Fibroblast of lung (primary cell): Measurements from ENCODE around the gene OSBP2. TPM values are rescaled to one million over a fixed set of nuclear protein-coding genes. Genes with fewer than 3 reads are reported as not detected.

Experiments
- DNase-seq, 2 donors: peaks; one replicate each; pipeline versions ENCODE4 v3.0.0 to v3.0.0-alpha.2; 2010; ENCODE audit warnings: low read depth in 2 of 2
- H2AFZ ChIP-seq: 2 replicates; pipeline ENCODE4 v1.5.1; 2012; ENCODE audit warnings: low read length, control low read depth, inconsistent platforms
- H3K27ac ChIP-seq: 2 replicates; pipeline ENCODE4 v1.5.1; 2011; ENCODE audit warnings: low read length, control low read depth; ENCODE audit not compliant: insufficient read depth
- H3K27me3 ChIP-seq: 2 replicates; pipeline ENCODE4 v1.5.1; 2011; ENCODE audit warnings: mild to moderate bottlenecking, low read length; ENCODE audit not compliant: control insufficient read depth, insufficient read depth
- H3K36me3 ChIP-seq: 2 replicates; pipeline ENCODE4 v1.5.1; 2011; ENCODE audit warnings: low read length; ENCODE audit not compliant: control insufficient read depth, insufficient read depth
- H3K4me1 ChIP-seq: 2 replicates; pipeline ENCODE4 v1.5.1; 2011; ENCODE audit warnings: low read length; ENCODE audit not compliant: control insufficient read depth, insufficient read depth; ENCODE audit errors: extremely low read depth
- H3K4me2 ChIP-seq: 2 replicates; pipeline ENCODE4 v1.5.1; 2011; ENCODE audit warnings: low read length, control low read depth; ENCODE audit not compliant: insufficient read depth; ENCODE audit errors: extremely low read depth
- H3K4me3 ChIP-seq, 4 experiments: fragments of 200-600 bp in 1 of 4; sonication (generic) in 1 of 4; replicated peaks in 1 of 4; 2 replicates each; pipeline ENCODE4 v1.5.1; 2011 to 2016; ENCODE audit warnings: low read length in 4 of 4, low read depth in 3 of 4, mild to moderate bottlenecking in 3 of 4, control low read depth in 2 of 4, inconsistent platforms in 1 of 4, mixed read lengths in 1 of 4; ENCODE audit not compliant: insufficient read depth in 1 of 4; ENCODE audit errors: control extremely low read depth in 1 of 4
- H3K79me2 ChIP-seq: 2 replicates; pipeline ENCODE4 v1.5.1; 2012; ENCODE audit warnings: mild to moderate bottlenecking, low read length, inconsistent platforms; ENCODE audit not compliant: control insufficient read depth, insufficient read depth
- H3K9ac ChIP-seq: 2 replicates; pipeline ENCODE4 v1.5.1; 2011; ENCODE audit warnings: mild to moderate bottlenecking, low read length, control low read depth; ENCODE audit not compliant: insufficient read depth
- H3K9me3 ChIP-seq: 2 replicates; pipeline ENCODE4 v1.5.1; 2012; ENCODE audit warnings: low read depth, low read length; ENCODE audit not compliant: control insufficient read depth, insufficient read depth
- H4K20me1 ChIP-seq: 2 replicates; pipeline ENCODE4 v1.5.1; 2011; ENCODE audit warnings: low read length; ENCODE audit not compliant: control insufficient read depth, insufficient read depth; ENCODE audit errors: extremely low read depth
- EZH2 ChIP-seq: IDR thresholded peaks from 2 replicates; pipeline ENCODE4 v1.5.1; 2012; ENCODE audit warnings: low read length, control low read depth, mild to moderate bottlenecking; ENCODE audit errors: missing control alignments
- polyA plus RNA-seq, 2 donors: library from polyadenylated mRNA; depleted of rRNA in 1 of 2; stranded (reverse) in 1 of 2; unstranded in 1 of 2; fragments of >200 nt; gene quantifications; 2 replicates each; pipeline ENCODE4 v1.2.1, GENCODE V29; 2011 to 2012; ENCODE audit warnings: missing spikeins in 1 of 2
- total RNA-seq: library from RNA; depleted of rRNA; stranded (reverse); fragments of >200 nt; gene quantifications from 2 replicates; pipeline ENCODE4 v1.2.1, GENCODE V29; 2014
- TF ChIP-seq, protein P1 (sequence below), 2 donors: IDR thresholded peaks in 1 of 2; conservative IDR thresholded peaks in 1 of 2; 1 replicate in 1 of 2; 2 replicates in 1 of 2; pipeline ENCODE4 v1.5.1; 2011 to 2012; ENCODE audit warnings: low read length in 2 of 2, control low read depth in 1 of 2, inconsistent platforms in 1 of 2, low read depth in 1 of 2, mild to moderate bottlenecking in 1 of 2

Gene OSBP2
- total and polyA plus RNA-seq, 2 donors (not counting 1 experiment from before 2014, with no cell fraction given) = 0.40 to 3.8 TPM

DNA sequence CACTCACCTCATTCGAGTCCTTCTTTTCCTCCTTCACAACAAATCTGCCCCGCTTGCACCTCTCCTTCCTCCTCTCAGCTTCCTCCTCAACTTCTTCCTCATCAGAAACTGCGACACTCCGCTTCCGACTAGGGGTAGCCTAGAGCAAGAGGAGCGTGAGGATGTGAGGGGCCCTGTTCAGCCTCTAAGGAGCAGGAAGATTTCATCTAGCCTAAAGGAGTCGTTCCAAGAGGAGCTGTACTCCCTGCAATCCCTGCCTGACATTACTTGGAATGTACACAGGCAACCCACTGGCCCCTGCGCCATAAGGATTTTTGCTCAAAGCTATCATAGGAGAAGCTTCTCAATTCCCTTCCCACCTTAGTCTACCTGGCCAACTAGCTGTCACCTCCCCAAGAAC lies 239.4 kb downstream of the OSBP2 start:
- no peak for TF ChIP-seq EZH2
- TF ChIP-seq, protein P1, sequence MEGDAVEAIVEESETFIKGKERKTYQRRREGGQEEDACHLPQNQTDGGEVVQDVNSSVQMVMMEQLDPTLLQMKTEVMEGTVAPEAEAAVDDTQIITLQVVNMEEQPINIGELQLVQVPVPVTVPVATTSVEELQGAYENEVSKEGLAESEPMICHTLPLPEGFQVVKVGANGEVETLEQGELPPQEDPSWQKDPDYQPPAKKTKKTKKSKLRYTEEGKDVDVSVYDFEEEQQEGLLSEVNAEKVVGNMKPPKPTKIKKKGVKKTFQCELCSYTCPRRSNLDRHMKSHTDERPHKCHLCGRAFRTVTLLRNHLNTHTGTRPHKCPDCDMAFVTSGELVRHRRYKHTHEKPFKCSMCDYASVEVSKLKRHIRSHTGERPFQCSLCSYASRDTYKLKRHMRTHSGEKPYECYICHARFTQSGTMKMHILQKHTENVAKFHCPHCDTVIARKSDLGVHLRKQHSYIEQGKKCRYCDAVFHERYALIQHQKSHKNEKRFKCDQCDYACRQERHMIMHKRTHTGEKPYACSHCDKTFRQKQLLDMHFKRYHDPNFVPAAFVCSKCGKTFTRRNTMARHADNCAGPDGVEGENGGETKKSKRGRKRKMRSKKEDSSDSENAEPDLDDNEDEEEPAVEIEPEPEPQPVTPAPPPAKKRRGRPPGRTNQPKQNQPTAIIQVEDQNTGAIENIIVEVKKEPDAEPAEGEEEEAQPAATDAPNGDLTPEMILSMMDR (conservative IDR thresholded peaks at IDR 0.05 in 1 of 2, IDR thresholded peaks at IDR 0.05 in 1 of 2; ENCODE audit: low read depth in 1 of 2, low read length in 2 of 2) = no peak
- no peak for DNase-seq
- no peak overlapping the region for H2AFZ ChIP-seq
- H3K4me2 ChIP-seq = no peak overlapping the region
- no peak overlapping the region for H3K27ac ChIP-seq
- no peaks in the 10 kb centered on the region for H4K20me1 ChIP-seq
- H3K9ac ChIP-seq = no peak overlapping the region
- H3K4me3 ChIP-seq = no peak overlapping the region
- H3K79me2 ChIP-seq = no peaks in the 10 kb centered on the region
- H3K36me3 ChIP-seq = peaks cover 37% of the 10 kb centered on the region
- no peaks in the 10 kb centered on the region for H3K27me3 ChIP-seq
- H3K4me1 ChIP-seq = no peaks in the 10 kb centered on the region
- H3K9me3 ChIP-seq = no peaks in the 10 kb centered on the region

DNA sequence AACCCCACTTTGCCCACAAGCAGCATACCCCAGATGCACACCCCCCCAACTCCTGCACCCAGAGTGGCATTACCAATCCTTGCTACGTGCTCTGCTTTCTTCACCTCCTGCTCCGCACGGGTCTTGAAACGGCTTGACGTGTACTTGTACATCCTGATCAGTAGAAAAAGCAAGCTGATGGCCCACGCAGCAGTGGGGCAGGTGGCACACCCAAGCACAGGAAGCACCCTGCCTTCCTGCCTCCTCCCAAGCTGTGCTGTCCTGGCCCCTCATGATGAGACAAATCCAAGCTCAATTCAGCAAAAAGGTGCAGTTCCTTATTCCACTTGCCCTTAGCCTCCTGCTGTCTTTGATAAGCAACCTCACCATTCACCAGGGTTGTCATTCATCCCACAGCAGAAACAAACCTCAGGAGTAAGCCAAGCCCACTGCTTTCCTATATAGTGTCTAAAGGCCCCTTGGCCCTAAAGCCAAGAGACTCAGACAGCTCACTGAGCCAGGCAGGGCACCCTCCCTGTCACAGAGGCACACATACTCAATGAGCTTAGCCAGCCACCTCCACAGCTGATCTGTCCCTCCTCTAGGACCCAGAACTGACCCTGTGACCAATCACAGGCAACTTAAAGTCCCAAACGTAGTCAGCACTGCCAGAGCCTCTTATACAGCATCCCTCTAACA lies 246.2 kb downstream of the OSBP2 start:
- no peak overlapping the region for H3K4me3 ChIP-seq
- no peaks in the 10 kb centered on the region for H3K79me2 ChIP-seq
- H2AFZ ChIP-seq = no peak overlapping the region
- H3K36me3 ChIP-seq = peaks cover 34% of the 10 kb centered on the region
- H3K27ac ChIP-seq = no peak overlapping the region
- H4K20me1 ChIP-seq = no peaks in the 10 kb centered on the region
- no peaks in the 10 kb centered on the region for H3K27me3 ChIP-seq
- H3K9ac ChIP-seq = no peak overlapping the region
- H3K9me3 ChIP-seq = no peaks in the 10 kb centered on the region
- H3K4me1 ChIP-seq = no peaks in the 10 kb centered on the region
- DNase-seq = no peak
- no peak overlapping the region for H3K4me2 ChIP-seq
- TF ChIP-seq EZH2 = no peak
- TF ChIP-seq, protein P1 (conservative IDR thresholded peaks at IDR 0.05 in 1 of 2, IDR thresholded peaks at IDR 0.05 in 1 of 2; ENCODE audit: low read depth in 1 of 2, low read length in 2 of 2) = no peak

DNA sequence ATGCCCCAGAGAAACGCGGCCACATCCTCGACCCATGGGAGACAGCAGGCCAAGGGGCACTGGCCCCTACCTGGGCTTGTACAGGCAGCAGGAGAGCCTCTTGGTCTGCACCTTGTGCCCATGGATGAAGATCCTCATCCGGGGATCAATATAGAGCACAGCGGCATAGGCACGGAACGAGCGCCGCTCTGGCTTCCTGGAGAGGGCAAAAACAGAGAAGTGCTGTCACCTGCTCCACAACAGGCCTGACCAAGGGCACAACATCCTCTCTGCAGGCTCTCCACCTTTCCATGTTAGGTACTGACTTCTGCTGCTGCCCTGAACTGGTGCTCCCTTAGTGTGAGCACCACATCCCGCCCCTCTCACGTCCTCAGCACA lies 246.7 kb downstream of the OSBP2 start:
- no peaks in the 10 kb centered on the region for H3K9me3 ChIP-seq
- TF ChIP-seq, protein P1 (conservative IDR thresholded peaks at IDR 0.05 in 1 of 2, IDR thresholded peaks at IDR 0.05 in 1 of 2; ENCODE audit: low read depth in 1 of 2, low read length in 2 of 2) = no peak
- no peak for TF ChIP-seq EZH2
- H3K9ac ChIP-seq = no peak overlapping the region
- H4K20me1 ChIP-seq = no peaks in the 10 kb centered on the region
- H3K4me3 ChIP-seq = no peak overlapping the region
- H3K79me2 ChIP-seq = no peaks in the 10 kb centered on the region
- no peaks in the 10 kb centered on the region for H3K4me1 ChIP-seq
- no peaks in the 10 kb centered on the region for H3K27me3 ChIP-seq
- H3K27ac ChIP-seq = no peak overlapping the region
- H3K36me3 ChIP-seq = peaks cover 35% of the 10 kb centered on the region
- no peak for DNase-seq
- H2AFZ ChIP-seq = no peak overlapping the region
- no peak overlapping the region for H3K4me2 ChIP-seq
